Stomach smooth muscle (tissue), 2 donors: ENCODE measurements around the gene DHX9.
A peak's percentile ranks its signal among the peaks of the same experiment; 100 is the strongest.
"Not testable (repeated sequence)": the region's sequence is repeated elsewhere in the genome, so short reads cannot be mapped to it uniquely, and the experiment has no call there.

Experiments used
- H3K27ac ChIP-seq: one replicate; pipeline ENCODE4 v1.7.0; 2013; ENCODE audit warnings: mild to moderate bottlenecking, low read length, inconsistent platforms
- H3K27me3 ChIP-seq, 2 donors: one replicate each; pipeline ENCODE4 v1.7.0; 2013; ENCODE audit warnings: low read length in 2 of 2; ENCODE audit not compliant: insufficient read depth in 2 of 2, control insufficient read depth in 1 of 2
- H3K36me3 ChIP-seq, 2 donors: one replicate each; pipeline ENCODE4 v1.7.0; 2013; ENCODE audit warnings: low read length in 2 of 2; ENCODE audit not compliant: control insufficient read depth in 2 of 2, insufficient read depth in 2 of 2
- H3K4me1 ChIP-seq: one replicate; pipeline ENCODE4 v1.7.0; 2013; ENCODE audit warnings: low read length; ENCODE audit not compliant: control insufficient read depth, insufficient read depth
- H3K4me3 ChIP-seq, 2 donors: one replicate each; pipeline ENCODE4 v1.7.0; 2013; ENCODE audit warnings: low read length in 2 of 2
- H3K9ac ChIP-seq, 2 donors: one replicate each; pipeline ENCODE4 v1.7.0; 2013; ENCODE audit warnings: low read length in 2 of 2, mild to moderate bottlenecking in 1 of 2
- H3K9me3 ChIP-seq, 2 donors: one replicate each; pipeline ENCODE4 v1.7.0; 2013; ENCODE audit warnings: low read length in 2 of 2; ENCODE audit not compliant: control insufficient read depth in 2 of 2
- donor health status: healthy.
- donor health status: Pancreatic carcinoma.

DHX9 gene

GRCh38 chr1:182886985-182887384 lies 47.8 kb downstream of the DHX9 start:
- Histone ChIP-seq H3K27me3 (no peaks in the 10 kb centered on the region), H3K4me1 (no peaks in the 10 kb centered on the region), H3K9me3 (no peaks in the 10 kb centered on the region), H3K9ac (no peak overlapping the region), H3K4me3 (no peak overlapping the region), H3K27ac (no peak overlapping the region), H3K36me3 (peaks cover 47 to 52% of the 10 kb centered on the region in 2 donors)

DNA sequence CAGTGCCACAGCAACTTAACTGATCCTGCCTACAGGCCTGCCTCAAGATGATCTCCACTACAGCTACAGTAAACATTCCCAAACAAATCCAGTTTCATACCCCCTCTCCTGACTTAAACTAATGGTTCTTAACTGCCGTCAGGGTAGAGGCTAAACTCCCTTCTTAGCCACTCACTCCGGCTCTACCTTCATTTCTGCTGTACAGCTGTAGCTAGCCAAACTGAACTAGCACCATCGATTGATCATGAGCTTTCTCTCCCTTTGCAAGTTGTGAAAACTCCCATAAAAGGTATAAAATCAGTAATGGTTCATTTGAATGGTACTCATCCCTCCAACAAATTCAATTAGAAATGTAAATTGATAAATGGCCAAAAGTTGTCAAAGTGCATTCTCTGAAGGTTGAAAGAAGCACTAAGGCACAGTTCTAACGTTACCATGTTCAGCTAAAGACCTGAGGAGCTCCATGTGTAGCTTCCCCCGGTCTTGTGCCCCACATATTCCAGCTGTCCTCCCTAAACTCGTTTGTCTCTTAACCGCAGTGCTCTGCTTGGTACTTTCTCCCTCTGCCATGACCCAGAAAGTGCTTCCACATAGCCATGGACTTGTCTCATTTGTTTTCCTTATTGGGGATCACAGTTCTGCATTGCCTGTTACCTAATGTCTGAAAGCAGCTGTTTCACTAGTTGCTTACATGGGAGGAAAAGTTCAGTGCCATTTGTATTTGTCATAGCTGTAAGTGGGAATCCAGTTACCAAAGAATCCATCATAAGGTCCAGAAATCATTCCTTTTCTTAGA lies 49.8 kb downstream of the DHX9 start:
- Histone ChIP-seq H3K27ac (peak overlapping the region; percentile 49), H3K4me1 (no peaks in the 10 kb centered on the region)

GRCh38 chr1:182889997-182890396 lies 50.9 kb downstream of the DHX9 start:
- H3K27me3 ChIP-seq: no peaks in the 10 kb centered on the region
- H3K4me1 ChIP-seq: no peaks in the 10 kb centered on the region
- H3K9me3 ChIP-seq: no peaks in the 10 kb centered on the region
- H3K36me3 ChIP-seq: peaks cover 31 to 33% of the 10 kb centered on the region in 2 donors
- no peak overlapping the region for H3K4me3 ChIP-seq
- no peak overlapping the region for H3K9ac ChIP-seq
- H3K27ac ChIP-seq: no peak overlapping the region

More for the DNA sequence above, 49.8 kb downstream of the DHX9 start:
- Histone ChIP-seq H3K9me3 (no peaks in the 10 kb centered on the region), H3K4me3 (no peak overlapping the region), H3K27me3 (no peaks in the 10 kb centered on the region), H3K36me3 (peaks cover 39 to 40% of the 10 kb centered on the region in 2 donors), H3K9ac (no peak overlapping the region)

DNA sequence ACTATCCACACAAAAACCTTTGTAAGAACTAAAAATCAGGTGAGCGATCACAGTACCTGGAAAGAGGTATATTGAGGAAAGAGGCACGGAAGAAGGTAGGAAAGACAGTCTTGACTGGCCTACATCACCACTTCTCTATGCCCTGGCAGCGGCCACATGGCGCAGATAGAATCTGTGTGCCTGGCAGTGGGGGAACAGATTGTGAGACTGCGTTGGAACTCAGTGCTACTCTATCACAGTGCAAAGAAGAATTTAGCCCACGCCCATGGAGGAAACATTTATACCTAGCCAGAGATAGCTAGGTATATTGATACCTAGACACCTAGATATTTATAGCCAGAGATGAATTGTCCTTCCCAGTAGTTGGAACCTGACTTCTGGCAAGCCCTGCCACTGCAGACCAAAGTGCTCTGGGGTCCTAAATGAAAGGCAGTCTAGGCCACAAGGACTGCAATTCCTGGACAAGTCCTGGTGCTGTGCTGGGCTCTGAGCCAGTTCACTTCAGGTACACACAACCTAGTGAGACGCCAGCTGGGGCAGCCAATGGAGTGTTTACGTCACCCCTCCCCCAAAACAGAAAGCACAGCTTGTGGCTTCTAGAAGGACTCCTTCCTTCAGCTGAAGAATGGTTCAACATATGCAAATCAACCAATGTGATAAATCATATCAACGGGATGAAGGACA lies 51.9 kb downstream of the DHX9 start:
- peaks cover 22 to 26% of the 10 kb centered on the region in 2 donors for H3K36me3 ChIP-seq
- H3K27me3 ChIP-seq: no peaks in the 10 kb centered on the region

DNA sequence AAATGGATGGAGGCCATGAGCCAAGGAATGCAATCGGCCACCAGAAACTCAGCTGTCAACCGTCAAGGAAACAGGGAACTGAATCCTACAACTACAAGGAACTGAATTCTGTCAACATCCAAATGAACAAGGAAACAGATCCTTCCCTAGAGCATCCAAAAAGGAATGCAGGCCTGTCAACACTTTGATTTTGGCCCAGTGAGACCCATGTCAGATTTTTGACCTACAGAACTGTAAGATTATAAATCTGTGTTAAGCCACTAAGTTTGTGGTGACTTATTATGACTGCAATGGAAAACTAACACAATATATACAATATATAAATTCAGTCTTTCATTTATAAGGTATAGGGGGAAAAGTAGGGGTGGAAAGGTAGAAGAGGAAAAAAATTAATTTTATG lies 58.5 kb downstream of the DHX9 start:
- Histone ChIP-seq H3K9me3 (no peaks in the 10 kb centered on the region), H3K4me3 (no peak overlapping the region), H3K27me3 (no peaks in the 10 kb centered on the region)

More for the DNA sequence above, 51.9 kb downstream of the DHX9 start:
- H3K4me1 ChIP-seq: no peaks in the 10 kb centered on the region
- H3K4me3 ChIP-seq: no peak overlapping the region
- no peak overlapping the region for H3K27ac ChIP-seq
- no peaks in the 10 kb centered on the region for H3K9me3 ChIP-seq
- H3K9ac ChIP-seq: no peak overlapping the region

GRCh38 chr1:182901946-182902345 lies 62.8 kb downstream of the DHX9 start:
- H3K36me3 ChIP-seq, H3K4me1 ChIP-seq, H3K27me3 ChIP-seq, H3K4me3 ChIP-seq, H3K9ac ChIP-seq, H3K27ac ChIP-seq, H3K9me3 ChIP-seq: not testable (repeated sequence)

More for the DNA sequence above, 58.5 kb downstream of the DHX9 start:
- Histone ChIP-seq H3K4me1 (no peaks in the 10 kb centered on the region), H3K9ac (no peak overlapping the region), H3K27ac (no peak overlapping the region), H3K36me3 (no peaks in the 10 kb centered on the region)

GRCh38 chr1:182905321-182905720 lies 66.2 kb downstream of the DHX9 start:
- Histone ChIP-seq H3K36me3 (no peaks in the 10 kb centered on the region), H3K9me3 (no peaks in the 10 kb centered on the region), H3K27ac (no peak overlapping the region), H3K4me3 (no peak overlapping the region), H3K27me3 (no peaks in the 10 kb centered on the region), H3K4me1 (no peaks in the 10 kb centered on the region), H3K9ac (no peak overlapping the region)

- H3K36me3 ChIP-seq: no peaks in the 10 kb centered on the region
- H3K9me3 ChIP-seq: peaks cover 0 to 4% of the 10 kb centered on the region in 2 donors
- no peak overlapping the region for H3K4me3 ChIP-seq
- H3K4me1 ChIP-seq: no peaks in the 10 kb centered on the region
- no peak overlapping the region for H3K27ac ChIP-seq
- no peak overlapping the region for H3K9ac ChIP-seq
- H3K27me3 ChIP-seq: no peaks in the 10 kb centered on the region
Measured at GRCh38 chr1:182909578-182909977, 70.4 kb downstream of the DHX9 start.

GRCh38 chr1:182910143-182910542 lies 71.0 kb downstream of the DHX9 start:
- H3K4me3 ChIP-seq: no peak overlapping the region
- no peaks in the 10 kb centered on the region for H3K36me3 ChIP-seq
- H3K27me3 ChIP-seq: no peaks in the 10 kb centered on the region
- no peaks in the 10 kb centered on the region for H3K4me1 ChIP-seq
- H3K27ac ChIP-seq: no peak overlapping the region
- H3K9ac ChIP-seq: no peak overlapping the region
- peaks cover 0 to 4% of the 10 kb centered on the region in 2 donors for H3K9me3 ChIP-seq

DNA sequence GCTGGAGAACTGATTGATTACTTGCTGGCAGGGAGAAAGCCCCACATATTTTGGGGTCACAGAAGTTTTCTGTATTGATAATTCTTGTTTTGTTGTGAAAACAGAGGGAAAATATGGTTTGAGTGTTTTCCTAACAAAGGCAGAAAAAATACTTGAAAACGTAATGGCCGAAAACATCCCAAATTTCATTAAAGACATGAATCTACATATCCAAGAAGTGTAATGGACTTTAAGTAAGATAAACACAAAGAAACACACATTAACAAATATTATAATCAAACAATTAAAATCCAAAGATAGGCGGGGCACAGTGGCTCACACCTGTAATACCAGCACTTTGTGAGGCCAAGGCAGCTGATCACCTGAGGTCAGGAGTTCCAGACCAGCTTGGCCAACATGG lies 74.3 kb downstream of the DHX9 start:
- no peak overlapping the region for H3K27ac ChIP-seq
- H3K9ac ChIP-seq: no peak overlapping the region
- H3K4me3 ChIP-seq: no peak overlapping the region
- H3K9me3 ChIP-seq: peaks cover 0 to 4% of the 10 kb centered on the region in 2 donors
- no peaks in the 10 kb centered on the region for H3K36me3 ChIP-seq
- H3K27me3 ChIP-seq: no peaks in the 10 kb centered on the region
- no peaks in the 10 kb centered on the region for H3K4me1 ChIP-seq

DNA sequence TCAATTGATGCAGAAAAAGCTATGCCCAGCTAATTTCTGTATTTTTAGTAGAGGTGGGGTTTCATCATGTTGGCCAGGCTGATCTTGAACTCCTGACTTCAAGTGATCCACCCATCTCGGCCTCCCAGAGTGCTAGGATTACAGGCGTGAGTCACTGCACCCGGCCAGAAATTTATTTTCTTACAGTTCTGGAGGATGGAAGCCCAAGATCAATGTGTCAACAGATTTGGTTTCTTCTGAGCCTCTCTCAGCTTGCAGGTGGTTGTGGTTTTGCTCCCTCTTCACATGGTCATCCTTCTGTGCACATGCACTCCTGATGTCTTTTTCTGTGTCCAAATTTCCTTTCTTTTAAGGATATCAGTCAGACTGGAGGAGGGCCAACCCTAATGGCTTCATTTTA lies 78.2 kb downstream of the DHX9 start:
- no peaks in the 10 kb centered on the region for H3K4me1 ChIP-seq
- no peak overlapping the region for H3K4me3 ChIP-seq
- H3K9ac ChIP-seq: no peak overlapping the region
- H3K36me3 ChIP-seq: no peaks in the 10 kb centered on the region
- H3K27me3 ChIP-seq: no peaks in the 10 kb centered on the region
- H3K9me3 ChIP-seq: peaks cover 2 to 4% of the 10 kb centered on the region in 2 donors
- no peak overlapping the region for H3K27ac ChIP-seq
